ENCODE data around the gene CHST8.

- TF ChIP-seq CTCF (IDR thresholded peaks at IDR 0.05) (no peak), POLR2A (IDR thresholded peaks at IDR 0.05) (no peak)
Measured at GRCh38 chr19:33766623-33767022, 144.9 kb downstream of the CHST8 start.
